ENCODE results near the gene PBX1. TPM values are rescaled to one million over a fixed set of nuclear protein-coding genes. Genes with fewer than 3 reads are reported as not detected.
"Not testable (repeated sequence)": the region's sequence is repeated elsewhere in the genome, so short reads cannot be mapped to it uniquely, and the experiment has no call there.

The PBX1 gene
- total RNA-seq, 1 donor from 2014 or later = 44.2 TPM

GRCh38 chr1:164651351-164651951, 92.5 kb downstream of the PBX1 start:
- Mint-ChIP-seq H3K4me3 (ENCODE audit: unreplicated experiment) (no peak overlapping the region), H3K4me1 (ENCODE audit: unreplicated experiment) (peaks cover 20% of the 10 kb centered on the region), H3K27me3 (ENCODE audit: unreplicated experiment) (peaks cover 4% of the 10 kb centered on the region), H3K9me3 (ENCODE audit: unreplicated experiment) (no peaks in the 10 kb centered on the region), H3K36me3 (ENCODE audit: low read depth, unreplicated experiment) (no peaks in the 10 kb centered on the region), H3K27ac (ENCODE audit: unreplicated experiment) (no peak overlapping the region)
- TF ChIP-seq, protein P1, sequence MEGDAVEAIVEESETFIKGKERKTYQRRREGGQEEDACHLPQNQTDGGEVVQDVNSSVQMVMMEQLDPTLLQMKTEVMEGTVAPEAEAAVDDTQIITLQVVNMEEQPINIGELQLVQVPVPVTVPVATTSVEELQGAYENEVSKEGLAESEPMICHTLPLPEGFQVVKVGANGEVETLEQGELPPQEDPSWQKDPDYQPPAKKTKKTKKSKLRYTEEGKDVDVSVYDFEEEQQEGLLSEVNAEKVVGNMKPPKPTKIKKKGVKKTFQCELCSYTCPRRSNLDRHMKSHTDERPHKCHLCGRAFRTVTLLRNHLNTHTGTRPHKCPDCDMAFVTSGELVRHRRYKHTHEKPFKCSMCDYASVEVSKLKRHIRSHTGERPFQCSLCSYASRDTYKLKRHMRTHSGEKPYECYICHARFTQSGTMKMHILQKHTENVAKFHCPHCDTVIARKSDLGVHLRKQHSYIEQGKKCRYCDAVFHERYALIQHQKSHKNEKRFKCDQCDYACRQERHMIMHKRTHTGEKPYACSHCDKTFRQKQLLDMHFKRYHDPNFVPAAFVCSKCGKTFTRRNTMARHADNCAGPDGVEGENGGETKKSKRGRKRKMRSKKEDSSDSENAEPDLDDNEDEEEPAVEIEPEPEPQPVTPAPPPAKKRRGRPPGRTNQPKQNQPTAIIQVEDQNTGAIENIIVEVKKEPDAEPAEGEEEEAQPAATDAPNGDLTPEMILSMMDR (IDR thresholded peaks at IDR 0.05; ENCODE audit: unreplicated experiment) = no peak
- DNase-seq (ENCODE audit: low spot score) = no peak

- H3K27me3 Mint-ChIP-seq (ENCODE audit: unreplicated experiment); H3K9me3 Mint-ChIP-seq (ENCODE audit: unreplicated experiment); H3K27ac Mint-ChIP-seq (ENCODE audit: unreplicated experiment); DNase-seq (ENCODE audit: low spot score); H3K36me3 Mint-ChIP-seq (ENCODE audit: low read depth, unreplicated experiment); H3K4me3 Mint-ChIP-seq (ENCODE audit: unreplicated experiment): not testable (repeated sequence)
- peaks cover 13% of the 10 kb centered on the region for H3K4me1 Mint-ChIP-seq (ENCODE audit: unreplicated experiment)
These were observed 94.0 kb downstream of the PBX1 start for GRCh38 chr1:164652969-164653368.

DNA sequence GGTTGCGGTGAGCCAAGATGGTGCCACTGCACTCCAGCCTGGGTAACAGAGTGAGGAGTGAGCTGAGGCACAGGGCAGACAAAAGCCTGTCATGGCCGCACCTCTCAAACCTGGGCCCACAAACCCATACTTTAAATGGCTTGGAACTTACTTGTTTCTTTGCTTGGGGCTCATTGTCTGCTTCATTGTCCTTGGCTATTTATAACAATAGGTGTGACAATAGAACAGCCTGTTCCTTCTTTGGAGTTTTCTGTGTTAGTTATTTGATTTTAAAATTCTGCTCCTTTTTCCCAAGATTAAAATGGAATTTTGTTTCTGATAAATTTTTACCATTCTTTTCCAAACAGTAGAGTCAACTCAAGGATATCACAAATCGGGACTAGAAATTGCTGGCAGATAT, 94.7 kb downstream of the PBX1 start:
- no peaks in the 10 kb centered on the region for H3K9me3 Mint-ChIP-seq (ENCODE audit: unreplicated experiment)
- peaks cover 4% of the 10 kb centered on the region for H3K27me3 Mint-ChIP-seq (ENCODE audit: unreplicated experiment)
- no peak overlapping the region for H3K4me3 Mint-ChIP-seq (ENCODE audit: unreplicated experiment)
- TF ChIP-seq, protein P1 (IDR thresholded peaks at IDR 0.05; ENCODE audit: unreplicated experiment) = no peak
- no peak for DNase-seq (ENCODE audit: low spot score)
- no peaks in the 10 kb centered on the region for H3K36me3 Mint-ChIP-seq (ENCODE audit: low read depth, unreplicated experiment)
- peaks cover 11% of the 10 kb centered on the region for H3K4me1 Mint-ChIP-seq (ENCODE audit: unreplicated experiment)
- no peak overlapping the region for H3K27ac Mint-ChIP-seq (ENCODE audit: unreplicated experiment)

GRCh38 chr1:164654200-164654599, 95.2 kb downstream of the PBX1 start:
- no peak overlapping the region for H3K27ac Mint-ChIP-seq (ENCODE audit: unreplicated experiment)
- H3K27me3 Mint-ChIP-seq (ENCODE audit: unreplicated experiment) = peaks cover 4% of the 10 kb centered on the region
- DNase-seq (ENCODE audit: low spot score) = no peak
- H3K4me3 Mint-ChIP-seq (ENCODE audit: unreplicated experiment) = no peak overlapping the region
- peaks cover 16% of the 10 kb centered on the region for H3K4me1 Mint-ChIP-seq (ENCODE audit: unreplicated experiment)
- H3K36me3 Mint-ChIP-seq (ENCODE audit: low read depth, unreplicated experiment) = no peaks in the 10 kb centered on the region
- TF ChIP-seq, protein P1 (IDR thresholded peaks at IDR 0.05; ENCODE audit: unreplicated experiment) = no peak
- no peaks in the 10 kb centered on the region for H3K9me3 Mint-ChIP-seq (ENCODE audit: unreplicated experiment)

DNA sequence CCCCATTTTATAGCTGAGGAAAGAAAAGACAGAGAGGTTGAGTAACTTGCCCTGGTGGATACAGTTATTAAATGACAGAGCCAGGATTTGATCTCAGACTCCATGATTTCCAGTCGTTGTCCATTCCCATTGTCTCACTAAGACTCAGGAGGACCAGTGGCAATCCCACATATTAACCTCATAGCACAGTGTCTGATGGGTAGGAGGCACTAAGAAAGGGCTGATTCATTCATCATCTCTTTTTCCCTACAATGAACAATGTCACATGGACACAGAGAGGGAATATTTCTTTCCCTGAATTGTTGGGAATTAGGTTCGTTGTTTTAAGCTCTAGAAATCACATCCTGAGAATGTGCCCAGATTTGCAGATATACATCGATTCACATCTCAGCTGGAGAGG, 99.9 kb downstream of the PBX1 start:
- TF ChIP-seq, protein P1 (IDR thresholded peaks at IDR 0.05; ENCODE audit: unreplicated experiment) = no peak
- Mint-ChIP-seq H3K4me3 (ENCODE audit: unreplicated experiment) (no peak overlapping the region), H3K9me3 (ENCODE audit: unreplicated experiment) (no peaks in the 10 kb centered on the region), H3K27me3 (ENCODE audit: unreplicated experiment) (no peaks in the 10 kb centered on the region), H3K27ac (ENCODE audit: unreplicated experiment) (no peak overlapping the region), H3K4me1 (ENCODE audit: unreplicated experiment) (peaks cover 22% of the 10 kb centered on the region), H3K36me3 (ENCODE audit: low read depth, unreplicated experiment) (peaks cover 5% of the 10 kb centered on the region)
- no peak for DNase-seq (ENCODE audit: low spot score)
